ENCODE results near the gene BRI3BP. TPM values are rescaled to one million over a fixed set of nuclear protein-coding genes. Genes with fewer than 3 reads are reported as not detected.

Gene BRI3BP
- total and polyA plus RNA-seq, 2 experiments from 2014 or later, result 6.1 to 14.6 TPM

DNA sequence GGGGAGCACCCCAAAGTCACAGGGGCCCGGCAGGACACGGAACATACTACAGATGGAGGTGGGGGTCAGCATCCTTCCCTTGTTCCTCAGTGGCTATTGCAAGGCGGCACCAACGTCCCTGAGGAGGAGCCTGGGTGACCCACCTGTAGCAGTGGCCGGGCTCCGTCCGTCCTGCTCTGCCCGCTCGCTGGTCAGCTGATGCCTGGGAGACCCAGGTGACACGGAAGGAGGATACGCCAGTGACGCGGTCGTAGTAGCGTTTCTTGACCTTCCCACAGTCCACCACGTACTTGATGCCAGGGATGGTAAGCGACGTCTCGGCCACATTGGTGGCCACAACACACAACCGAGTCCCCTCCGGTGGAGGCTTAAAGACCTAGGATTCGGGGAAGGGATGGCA lies 29.2 kb upstream of the BRI3BP start:
- TF ChIP-seq EZH2phosphoT487 (IDR thresholded peaks at IDR 0.05; ENCODE audit: low read depth, severe bottlenecking, unreplicated experiment), result no peak
- TF ChIP-seq, protein P1, sequence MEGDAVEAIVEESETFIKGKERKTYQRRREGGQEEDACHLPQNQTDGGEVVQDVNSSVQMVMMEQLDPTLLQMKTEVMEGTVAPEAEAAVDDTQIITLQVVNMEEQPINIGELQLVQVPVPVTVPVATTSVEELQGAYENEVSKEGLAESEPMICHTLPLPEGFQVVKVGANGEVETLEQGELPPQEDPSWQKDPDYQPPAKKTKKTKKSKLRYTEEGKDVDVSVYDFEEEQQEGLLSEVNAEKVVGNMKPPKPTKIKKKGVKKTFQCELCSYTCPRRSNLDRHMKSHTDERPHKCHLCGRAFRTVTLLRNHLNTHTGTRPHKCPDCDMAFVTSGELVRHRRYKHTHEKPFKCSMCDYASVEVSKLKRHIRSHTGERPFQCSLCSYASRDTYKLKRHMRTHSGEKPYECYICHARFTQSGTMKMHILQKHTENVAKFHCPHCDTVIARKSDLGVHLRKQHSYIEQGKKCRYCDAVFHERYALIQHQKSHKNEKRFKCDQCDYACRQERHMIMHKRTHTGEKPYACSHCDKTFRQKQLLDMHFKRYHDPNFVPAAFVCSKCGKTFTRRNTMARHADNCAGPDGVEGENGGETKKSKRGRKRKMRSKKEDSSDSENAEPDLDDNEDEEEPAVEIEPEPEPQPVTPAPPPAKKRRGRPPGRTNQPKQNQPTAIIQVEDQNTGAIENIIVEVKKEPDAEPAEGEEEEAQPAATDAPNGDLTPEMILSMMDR (IDR thresholded peaks at IDR 0.05; ENCODE audit: poor library complexity), result no peak
- no peak for TF ChIP-seq EZH2 (IDR thresholded peaks at IDR 0.05; ENCODE audit: borderline replicate concordance)
- Histone ChIP-seq H3K36me3 (replicated peaks; ENCODE audit: insufficient read depth, low read depth) (no peaks in the 10 kb centered on the region), H3K4me2 (no peak overlapping the region), H3K79me2 (no peaks in the 10 kb centered on the region), H3K27ac (no peak overlapping the region), H2AFZ (no peak overlapping the region), H3K27me3 (no peaks in the 10 kb centered on the region), H3K4me1 (ENCODE audit: insufficient read depth) (no peaks in the 10 kb centered on the region), H3K9me2 (replicated peaks; ENCODE audit: insufficient read depth) (no peaks in the 10 kb centered on the region), H3K9me3 (ENCODE audit: low read depth) (no peaks in the 10 kb centered on the region), H3K4me3 (no peak overlapping the region), H4K20me1 (ENCODE audit: insufficient read depth, poor library complexity, severe bottlenecking) (no peaks in the 10 kb centered on the region)
- WGBS (ENCODE audit: low lambda C conversion rate, missing lambda C conversion rate), result 98% methylated on average over 22 of the region's 22 CpGs
- DNase-seq (ENCODE audit: low spot score), result no peak

DNA sequence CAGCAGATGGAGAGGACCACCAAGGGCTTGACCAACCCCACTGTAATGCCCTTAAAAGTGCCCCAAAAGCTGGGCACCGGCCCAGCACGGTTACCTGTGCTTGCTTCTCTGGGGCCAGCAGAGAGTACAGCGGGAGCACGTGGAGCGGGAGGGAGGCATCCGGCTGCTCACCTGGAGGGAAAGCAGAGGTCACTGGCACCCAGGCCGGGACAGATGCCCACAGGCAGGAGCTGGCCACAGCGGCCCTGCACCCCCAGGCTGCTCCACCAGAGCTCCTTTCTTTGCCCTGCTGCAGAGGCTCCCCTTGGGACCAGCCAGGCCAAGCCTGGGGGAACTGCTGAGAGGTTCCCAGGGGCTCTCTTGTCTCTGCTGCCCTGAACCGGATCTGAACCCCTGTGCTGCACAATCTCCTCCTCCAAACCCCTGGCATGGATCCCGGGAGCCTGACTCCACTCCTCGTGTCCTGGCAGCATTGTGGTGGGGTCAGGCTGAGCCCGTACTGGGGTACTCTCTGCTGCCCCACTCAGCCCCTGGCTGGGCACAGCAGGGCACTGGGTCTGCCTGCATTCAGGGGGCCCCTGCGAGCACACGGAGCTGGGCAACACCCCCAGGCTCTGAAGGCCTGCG lies 28.5 kb upstream of the BRI3BP start:
- H2AFZ ChIP-seq, result no peak overlapping the region
- no peaks in the 10 kb centered on the region for H3K9me2 ChIP-seq (replicated peaks; ENCODE audit: insufficient read depth)
- DNase-seq (ENCODE audit: low spot score), result no peak
- H4K20me1 ChIP-seq (ENCODE audit: insufficient read depth, poor library complexity, severe bottlenecking), result no peaks in the 10 kb centered on the region
- H3K36me3 ChIP-seq (replicated peaks; ENCODE audit: insufficient read depth, low read depth), result no peaks in the 10 kb centered on the region
- TF ChIP-seq EZH2phosphoT487 (IDR thresholded peaks at IDR 0.05; ENCODE audit: low read depth, severe bottlenecking, unreplicated experiment), result no peak
- TF ChIP-seq, protein P1 (IDR thresholded peaks at IDR 0.05; ENCODE audit: poor library complexity), result no peak
- TF ChIP-seq EZH2 (IDR thresholded peaks at IDR 0.05; ENCODE audit: borderline replicate concordance), result no peak
- H3K27me3 ChIP-seq, result no peaks in the 10 kb centered on the region
- H3K79me2 ChIP-seq, result no peaks in the 10 kb centered on the region
- WGBS (ENCODE audit: low lambda C conversion rate, missing lambda C conversion rate), result 96% methylated on average over 15 of the region's 15 CpGs
- no peak overlapping the region for H3K4me3 ChIP-seq
- H3K27ac ChIP-seq, result no peak overlapping the region
- no peak overlapping the region for H3K4me2 ChIP-seq
- no peaks in the 10 kb centered on the region for H3K4me1 ChIP-seq (ENCODE audit: insufficient read depth)
- H3K9me3 ChIP-seq (ENCODE audit: low read depth), result no peaks in the 10 kb centered on the region

DNA sequence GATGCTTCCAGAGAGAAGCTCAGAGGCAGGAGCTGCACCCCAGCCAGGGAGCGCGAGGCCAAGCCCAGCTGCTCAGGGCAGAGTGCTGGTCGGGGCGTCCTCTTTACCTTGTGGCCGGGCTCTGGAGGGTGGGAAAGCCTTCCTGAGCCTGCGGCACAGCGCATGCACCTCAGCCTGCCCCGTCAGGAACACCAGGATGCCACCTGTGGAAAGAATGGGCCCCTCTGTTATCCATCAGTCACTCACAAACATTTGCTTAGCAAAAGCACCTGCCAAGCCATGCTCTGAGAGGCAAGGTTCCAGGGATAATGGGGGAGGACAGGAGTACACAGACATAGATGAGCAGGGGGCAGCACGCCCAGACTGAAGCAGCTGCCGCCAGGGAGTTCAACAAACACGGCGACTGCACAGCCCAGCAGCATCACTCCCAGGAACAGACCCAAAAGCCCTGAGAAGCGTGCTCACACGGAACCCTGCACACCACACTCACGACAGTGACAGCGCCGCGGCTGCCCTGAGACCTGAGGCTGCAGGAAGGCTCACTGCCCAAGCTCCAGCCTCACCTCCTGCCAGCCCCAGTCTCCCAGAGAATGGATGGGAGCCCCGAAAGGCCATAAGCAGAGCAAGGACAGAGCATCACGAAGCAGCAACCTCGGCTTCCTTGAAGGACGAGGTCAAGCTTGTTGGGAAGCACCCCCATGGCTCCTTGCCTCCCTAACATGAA lies 26.3 kb upstream of the BRI3BP start:
- WGBS (ENCODE audit: low lambda C conversion rate, missing lambda C conversion rate), result 98% methylated on average over 22 of the region's 22 CpGs
- Histone ChIP-seq H3K36me3 (replicated peaks; ENCODE audit: insufficient read depth, low read depth) (no peaks in the 10 kb centered on the region), H3K27ac (no peak overlapping the region), H3K79me2 (no peaks in the 10 kb centered on the region), H3K9me2 (replicated peaks; ENCODE audit: insufficient read depth) (no peaks in the 10 kb centered on the region), H3K4me2 (no peak overlapping the region), H4K20me1 (ENCODE audit: insufficient read depth, poor library complexity, severe bottlenecking) (no peaks in the 10 kb centered on the region), H3K27me3 (no peaks in the 10 kb centered on the region), H2AFZ (no peak overlapping the region), H3K9me3 (ENCODE audit: low read depth) (no peaks in the 10 kb centered on the region), H3K4me3 (no peak overlapping the region), H3K4me1 (ENCODE audit: insufficient read depth) (no peaks in the 10 kb centered on the region)
- no peak for DNase-seq (ENCODE audit: low spot score)
- TF ChIP-seq EZH2phosphoT487 (IDR thresholded peaks at IDR 0.05; ENCODE audit: low read depth, severe bottlenecking, unreplicated experiment) (no peak), EZH2 (IDR thresholded peaks at IDR 0.05; ENCODE audit: borderline replicate concordance) (no peak)
- TF ChIP-seq, protein P1 (IDR thresholded peaks at IDR 0.05; ENCODE audit: poor library complexity), result no peak
